GM21825 (cell line): ENCODE results near the gene FRMD8.
A peak's percentile ranks its signal among the peaks of the same experiment; 100 is the strongest.
"Not testable (repeated sequence)": the region's sequence is repeated elsewhere in the genome, so short reads cannot be mapped to it uniquely, and the experiment has no call there.

ENCODE experiments used
- ATAC-seq: cut with Tn5 transposase; IDR thresholded peaks from one replicate; pipeline ENCODE4 v1.9.1; 2021; ENCODE audit warnings: mild to moderate bottlenecking, moderate library complexity; ENCODE audit not compliant: unreplicated experiment

The FRMD8 gene

DNA sequence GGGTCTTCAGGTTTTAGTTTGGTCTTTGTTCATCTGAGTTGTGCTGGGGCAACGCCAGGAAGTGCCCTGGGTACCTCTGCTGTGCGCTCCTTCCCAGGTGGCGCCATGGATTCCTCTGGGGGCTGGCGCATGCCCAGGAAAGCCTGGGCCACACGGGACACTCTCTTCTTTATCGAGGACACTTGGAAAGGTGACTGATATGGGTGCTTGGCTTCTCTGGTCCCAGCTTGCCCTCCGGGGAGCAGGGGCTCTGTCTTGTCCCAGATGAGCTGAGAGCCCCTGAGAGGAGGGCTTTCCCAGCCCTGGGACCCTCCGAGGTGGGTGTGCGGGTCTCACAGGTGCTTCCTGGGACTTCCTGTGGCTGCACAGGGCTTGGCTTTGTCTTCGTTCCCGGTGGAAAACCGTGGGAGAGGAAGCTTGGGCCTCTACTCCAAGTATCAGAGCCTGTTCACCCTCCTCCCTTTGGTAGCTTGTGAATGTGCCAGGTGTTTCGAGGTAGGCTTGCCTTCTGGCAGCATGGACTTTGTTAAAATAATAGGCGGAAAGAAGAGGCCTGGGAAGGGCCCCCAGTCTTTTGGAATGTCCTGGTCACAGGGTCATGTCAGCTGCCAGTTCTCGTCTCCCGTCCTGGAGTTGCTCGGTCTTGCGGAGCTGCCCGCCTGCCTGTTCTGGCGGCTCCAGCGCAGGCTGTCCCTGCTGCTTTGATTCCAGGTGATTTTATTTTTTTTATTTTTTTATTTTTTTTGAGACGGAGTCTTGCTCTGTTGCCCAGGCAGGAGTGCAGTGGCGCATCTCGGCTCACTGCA, 26.0 kb downstream of the FRMD8 start:
- no peak for ATAC-seq

DNA sequence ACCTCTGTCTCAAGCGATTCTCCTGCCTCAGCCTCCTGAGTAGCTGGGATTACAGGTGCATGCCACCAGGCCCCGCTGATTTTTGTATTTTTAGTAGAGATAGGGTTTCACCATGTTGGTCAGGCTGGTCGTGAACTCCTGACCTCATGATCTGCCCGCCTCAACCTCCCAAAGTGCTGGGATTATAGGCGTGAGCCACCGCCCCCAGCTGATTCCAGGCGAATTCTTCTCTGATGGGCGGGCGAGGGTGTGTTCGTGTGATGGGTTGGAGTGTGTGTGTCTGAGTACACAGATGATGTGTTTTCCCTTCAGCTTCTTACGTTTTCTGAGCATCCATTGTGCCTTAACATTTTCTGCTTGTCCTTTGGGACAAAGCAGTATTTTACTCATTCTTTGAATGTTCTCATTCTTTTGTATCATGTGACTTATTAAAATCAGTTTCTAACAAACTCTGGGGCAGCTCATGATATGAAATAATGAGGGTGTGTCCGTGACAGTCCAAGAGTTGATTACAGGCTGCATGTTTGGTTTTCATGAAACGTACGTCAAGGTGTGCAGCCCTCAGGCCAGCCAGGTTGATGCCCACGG, 26.7 kb downstream of the FRMD8 start:
- ATAC-seq = not testable (repeated sequence)

DNA sequence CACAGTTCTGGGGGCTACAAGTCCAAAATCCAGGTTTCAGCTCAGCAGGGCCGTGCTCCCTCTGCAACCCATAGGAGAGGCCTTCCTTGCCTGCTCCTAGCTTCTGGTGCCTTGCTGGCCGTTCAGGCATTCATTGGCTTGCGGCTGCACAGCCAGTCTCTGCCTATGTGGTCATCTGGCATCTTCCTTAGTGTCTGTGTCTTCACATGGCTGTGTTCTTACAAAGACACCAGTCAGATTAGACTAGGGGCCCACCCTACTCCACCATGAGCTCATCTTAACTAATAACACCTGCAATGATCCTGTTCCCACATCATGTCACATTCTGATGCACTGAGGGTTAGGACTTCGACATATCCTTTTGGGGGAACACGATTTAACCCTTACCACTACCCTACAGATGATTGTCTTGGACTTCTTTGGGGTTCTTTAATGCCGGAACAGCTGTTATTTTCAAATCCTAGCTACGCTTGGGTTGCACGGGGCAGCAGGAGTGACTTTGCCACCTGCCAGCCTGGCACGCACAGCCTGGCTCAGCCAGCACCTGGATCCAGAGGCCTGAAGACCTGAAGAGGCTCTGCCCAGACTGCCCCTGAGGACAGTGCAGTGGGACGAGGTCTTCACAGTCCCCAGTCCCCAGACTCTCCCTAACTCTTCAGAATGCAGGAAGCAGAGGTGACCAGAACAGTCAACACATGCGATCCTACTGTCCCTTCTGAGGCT, 28.5 kb downstream of the FRMD8 start:
- ATAC-seq = no peak

DNA sequence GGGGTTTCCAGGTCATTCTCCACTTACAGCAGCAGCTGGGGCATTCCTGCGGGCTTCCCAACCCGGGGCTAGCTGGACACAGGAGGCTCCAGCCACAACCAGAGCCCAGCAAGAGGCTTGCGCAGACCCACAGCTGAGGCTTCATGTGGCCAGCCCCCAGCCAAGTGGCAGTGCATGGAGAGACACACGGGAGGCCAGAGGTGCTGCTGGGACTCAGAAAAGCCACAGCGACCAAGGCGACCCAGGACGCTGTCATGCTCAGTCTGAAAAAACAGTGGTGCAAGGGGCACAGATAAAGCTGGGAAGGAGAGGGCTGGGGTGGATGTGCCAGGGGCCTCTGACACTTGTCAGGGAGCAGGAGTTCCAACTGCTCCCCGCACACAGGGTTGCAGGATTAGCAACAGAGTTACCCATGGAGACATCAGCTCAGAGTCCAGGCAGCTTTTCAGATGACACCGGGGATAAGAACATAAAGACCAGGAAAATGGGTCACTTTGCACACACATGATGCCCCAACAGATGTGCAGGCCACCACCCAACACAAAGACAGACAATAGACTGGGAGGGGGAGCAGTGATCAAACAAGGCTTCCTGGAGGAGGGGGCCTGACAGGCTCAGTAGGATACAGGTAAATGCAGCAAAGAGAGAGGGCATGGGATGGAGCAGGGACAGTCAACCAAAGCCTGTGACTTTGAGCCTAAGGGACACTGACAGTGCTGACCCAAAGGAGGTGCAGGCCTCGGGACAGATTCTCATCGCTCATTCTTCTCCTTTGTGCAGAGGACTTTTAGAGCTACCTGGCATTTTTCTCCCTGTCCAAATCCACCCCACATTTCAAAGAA, 29.3 kb downstream of the FRMD8 start:
- no peak for ATAC-seq

DNA sequence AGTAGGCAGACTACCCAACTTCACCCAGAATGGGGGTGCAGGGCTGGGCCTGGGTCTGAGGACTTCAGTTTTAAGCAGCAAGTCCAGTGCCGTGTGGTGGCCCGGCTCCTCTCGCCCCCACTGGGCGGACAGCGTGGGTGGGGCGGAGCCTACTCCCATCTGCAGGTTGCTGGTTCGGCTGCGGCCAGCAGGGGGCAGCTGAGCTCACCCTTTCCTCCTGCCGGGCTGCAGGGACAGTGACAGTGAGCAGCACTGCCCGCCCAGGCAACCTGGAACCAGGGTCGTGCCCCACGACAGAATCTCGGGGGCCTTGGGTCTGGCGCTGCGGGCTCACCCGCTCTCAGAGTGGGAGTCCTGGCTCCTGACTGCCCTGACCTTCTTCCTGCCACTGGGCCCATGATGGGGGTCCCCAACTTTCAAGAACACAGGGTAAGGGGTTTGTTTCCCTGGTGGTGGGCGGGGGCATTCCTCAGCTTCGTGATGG, 29.9 kb downstream of the FRMD8 start:
- peak; percentile 25 for ATAC-seq

DNA sequence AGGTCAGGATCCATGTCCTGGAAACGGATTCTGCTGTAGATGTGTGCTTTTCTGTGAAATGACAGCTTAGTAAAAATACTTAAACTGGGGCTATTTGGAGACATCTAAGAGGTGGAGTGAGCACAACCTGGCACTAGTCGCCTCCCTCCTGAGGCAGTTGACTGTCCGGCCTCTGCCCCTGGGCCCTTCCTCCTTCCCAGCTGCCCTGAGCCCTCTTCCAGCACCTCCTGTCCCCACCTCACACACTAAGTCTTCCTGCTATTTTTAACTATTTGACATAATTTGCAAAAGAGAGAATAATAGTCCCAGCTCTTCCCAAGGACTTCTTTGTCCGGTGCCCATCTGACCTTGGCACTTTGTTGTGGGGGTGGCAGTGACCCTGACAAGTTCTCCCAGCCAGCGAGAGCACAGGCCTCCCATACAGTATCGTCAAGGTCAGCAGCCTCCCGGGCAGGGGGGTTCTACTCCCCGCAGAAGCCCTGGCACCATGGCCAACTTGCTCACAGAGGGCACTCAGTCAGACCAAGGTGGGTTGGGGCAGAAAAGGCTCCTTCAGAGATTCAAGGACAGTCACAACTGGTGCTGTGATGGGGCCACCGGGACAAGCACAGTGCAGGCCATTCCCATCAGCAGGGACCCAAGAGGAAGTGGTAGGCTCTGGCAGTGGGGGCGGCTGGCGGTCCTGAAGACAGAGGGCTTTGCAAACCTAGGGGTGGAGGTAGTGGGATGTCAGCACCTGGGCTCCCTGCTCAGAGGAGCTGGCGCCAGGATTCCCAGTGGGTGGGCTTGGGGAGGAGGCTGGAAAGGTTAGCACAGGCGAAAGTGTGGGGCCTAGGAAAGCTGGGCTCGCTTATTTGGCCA, 30.6 kb downstream of the FRMD8 start:
- no peak for ATAC-seq

DNA sequence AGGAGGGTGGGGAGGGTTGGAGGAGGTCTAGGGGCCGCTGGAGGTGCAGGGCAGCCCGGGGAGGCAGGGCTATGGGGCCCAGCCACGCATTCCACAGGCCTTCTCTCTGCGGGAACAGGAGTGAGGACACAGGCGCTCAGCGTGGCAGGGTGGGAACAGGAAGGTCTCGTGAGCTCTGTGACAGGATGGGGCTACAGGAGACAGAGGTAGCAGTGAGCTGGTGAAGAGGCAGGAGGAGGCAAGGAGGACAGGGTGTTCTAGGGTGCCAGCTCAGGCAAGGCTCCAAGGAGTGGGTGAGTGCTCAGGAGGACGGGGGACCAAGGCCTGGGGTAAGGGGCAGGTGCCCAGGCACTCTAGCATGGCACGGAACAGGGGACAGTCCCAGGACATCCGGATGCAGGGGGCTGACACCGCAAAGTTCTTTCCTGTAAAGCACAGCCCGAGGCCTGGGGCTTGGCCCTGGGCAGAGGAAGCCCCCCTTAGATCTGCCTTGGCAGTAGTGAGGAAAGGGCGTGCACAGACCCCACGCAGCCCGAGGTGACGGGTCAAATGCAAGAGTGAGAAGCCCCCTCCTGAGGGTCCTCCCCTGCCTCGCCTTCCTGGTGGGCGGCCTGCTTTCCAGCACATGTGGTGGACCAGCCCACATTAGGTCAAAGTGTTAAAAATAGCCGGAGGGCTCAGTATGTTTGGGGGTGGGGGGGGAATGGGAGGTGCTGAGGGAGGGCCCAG, 31.4 kb downstream of the FRMD8 start:
- no peak for ATAC-seq

DNA sequence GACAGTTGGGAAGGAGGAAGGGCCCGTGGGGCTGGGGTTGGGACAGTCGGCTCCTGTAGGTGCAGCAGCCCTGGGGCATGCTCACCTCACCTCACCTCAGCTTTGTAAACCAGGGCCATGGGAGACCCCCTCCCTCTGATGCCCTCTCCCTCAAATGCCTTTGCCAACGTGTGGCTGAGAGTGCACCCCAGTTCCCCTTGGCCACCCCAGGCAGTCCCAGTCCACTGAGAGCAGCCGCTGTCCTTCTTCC, 31.9 kb downstream of the FRMD8 start:
- ATAC-seq = no peak

DNA sequence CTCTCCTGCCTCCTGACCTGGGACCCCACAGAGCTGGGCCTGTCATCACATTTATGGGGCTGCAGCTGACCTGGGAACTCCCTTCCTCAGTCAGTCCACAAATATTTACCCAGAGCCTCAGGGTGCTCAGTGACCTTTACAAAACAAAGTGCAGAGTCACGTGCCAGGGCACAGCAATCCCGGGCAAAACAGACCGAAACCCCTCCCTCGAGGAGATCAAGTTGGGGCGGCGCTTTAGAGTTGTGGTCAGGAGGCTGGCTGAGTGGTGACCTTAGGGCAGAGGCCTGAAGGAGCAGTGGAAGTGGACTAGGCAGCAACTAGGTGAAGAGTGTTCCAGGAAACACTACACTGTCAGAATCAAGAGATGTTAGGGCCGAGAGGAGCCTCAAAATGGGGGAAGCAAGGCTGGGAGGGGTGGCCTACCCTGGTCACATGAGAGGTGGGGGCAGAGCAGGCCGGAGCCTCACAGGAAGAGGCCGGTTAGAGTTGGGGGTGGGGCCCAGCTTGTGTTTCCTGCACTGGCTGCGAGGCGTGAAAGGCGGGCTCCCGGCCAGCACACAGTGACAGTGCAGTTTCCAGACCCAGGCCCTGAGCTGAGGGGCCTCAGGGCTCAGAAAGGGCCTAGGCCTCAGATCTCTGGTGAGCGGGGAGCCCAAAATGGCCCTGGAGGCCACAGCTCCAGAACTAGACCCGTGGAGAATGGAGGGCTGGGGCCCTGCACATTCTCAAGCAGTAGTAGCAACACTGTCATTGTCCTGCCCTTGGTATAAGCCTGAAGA, 32.4 kb downstream of the FRMD8 start:
- peak; percentile 43 for ATAC-seq

DNA sequence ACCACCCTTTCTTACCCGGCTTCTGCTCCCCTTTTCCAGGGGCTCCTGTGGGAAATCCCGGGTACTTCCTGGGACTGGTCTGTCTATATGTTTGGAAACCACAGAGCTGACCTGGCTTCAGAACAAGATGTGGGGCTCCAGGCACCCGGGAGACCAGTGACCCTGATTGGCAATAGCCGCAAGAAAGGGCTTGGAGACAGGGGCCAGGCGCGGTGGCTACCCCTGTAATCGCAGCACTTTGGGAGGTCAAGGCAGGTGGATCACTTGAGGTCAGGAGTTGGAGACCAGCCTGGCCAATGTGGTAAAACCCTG, 33.0 kb downstream of the FRMD8 start:
- ATAC-seq = no peak

DNA sequence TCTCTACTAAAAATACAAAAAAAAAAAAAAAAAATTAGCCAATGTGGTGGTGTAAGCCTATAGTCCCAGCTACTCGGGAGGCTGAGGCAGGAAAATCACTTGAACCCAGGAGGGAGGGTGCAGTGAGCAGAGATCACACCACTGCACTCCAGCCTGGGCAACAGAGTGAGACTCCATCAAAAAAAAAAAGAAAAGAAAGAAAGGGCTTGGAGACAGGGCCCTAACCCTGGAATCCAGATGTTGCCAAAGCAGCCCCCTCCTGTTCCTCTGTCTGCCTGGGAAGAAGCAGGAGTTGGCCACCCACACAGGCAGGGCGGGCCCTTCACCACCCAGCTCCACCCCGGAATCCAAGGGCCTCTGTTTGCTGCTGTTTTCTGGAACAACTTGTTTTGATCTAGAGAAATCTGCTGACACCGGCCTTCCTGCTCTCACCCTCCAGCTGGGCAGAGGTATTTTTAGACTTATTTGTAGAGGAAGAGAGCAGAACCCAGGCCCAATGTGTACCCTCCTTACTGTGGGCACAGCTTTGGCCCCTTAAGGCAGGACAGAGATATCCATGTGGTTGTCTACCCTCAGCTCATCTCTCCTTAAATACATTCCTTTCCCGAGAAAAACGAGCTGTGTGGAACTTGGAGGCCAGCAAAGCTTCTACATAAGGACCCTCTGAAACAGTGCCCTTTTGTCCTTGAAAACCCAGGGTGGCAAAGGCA, 33.5 kb downstream of the FRMD8 start:
- no peak for ATAC-seq

DNA sequence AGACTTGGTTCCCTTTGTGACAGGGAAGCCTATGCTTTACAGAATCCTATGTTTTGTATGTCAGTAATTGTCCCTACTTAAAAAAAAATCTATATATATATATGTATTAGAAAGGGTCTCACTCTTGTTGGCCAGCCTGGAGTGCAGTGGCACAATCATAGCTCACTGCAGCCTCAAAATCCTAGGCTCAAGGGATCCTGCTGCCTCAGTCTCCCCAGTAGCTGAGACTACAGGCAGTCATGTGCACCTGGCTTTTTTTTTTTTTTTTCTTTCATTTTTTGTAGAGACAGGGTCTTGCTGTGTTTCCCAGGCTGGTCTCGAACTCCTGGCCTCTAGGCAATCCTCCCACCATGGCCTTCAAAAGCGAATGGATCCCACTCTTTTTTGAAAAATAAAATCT, 34.1 kb downstream of the FRMD8 start:
- no peak for ATAC-seq

DNA sequence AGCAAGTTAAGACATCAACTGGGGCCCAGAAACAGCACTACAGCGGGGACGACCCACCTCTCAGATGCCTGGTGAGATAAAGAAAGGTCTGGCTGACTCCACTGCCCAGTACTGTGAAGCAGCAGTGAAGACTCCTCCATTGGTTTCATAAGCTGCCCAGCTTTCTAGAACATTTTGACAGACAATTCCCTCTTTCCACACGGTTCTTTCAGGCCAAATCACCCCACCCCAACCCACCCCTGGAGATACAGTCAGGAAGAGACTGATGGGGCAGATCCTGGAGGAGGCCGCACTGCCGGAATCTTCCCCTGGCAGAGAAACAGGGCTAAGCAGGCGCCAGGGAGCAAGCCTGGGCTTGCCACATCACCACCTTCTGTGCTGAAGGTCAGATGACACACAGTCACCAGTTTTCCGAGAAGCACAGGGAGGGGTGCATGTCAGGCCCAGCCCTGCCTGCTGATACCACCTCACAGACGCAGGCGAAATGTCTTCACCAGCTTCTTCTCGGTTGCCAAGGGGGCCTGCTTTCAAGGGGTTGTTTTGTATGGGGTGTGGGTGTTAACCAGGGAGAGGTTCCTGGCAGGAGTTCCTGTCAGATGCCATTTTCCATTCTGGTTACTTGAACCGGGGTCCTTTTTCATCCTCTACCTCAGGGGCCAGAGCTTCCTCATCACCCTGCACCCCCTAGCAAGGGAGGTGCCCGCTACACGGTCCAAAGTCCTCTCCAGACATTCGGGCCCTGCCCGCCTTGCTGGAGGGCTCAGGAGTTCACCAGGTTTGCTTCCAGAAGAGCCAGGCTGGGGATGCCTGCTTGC, 34.7 kb downstream of the FRMD8 start:
- no peak for ATAC-seq

DNA sequence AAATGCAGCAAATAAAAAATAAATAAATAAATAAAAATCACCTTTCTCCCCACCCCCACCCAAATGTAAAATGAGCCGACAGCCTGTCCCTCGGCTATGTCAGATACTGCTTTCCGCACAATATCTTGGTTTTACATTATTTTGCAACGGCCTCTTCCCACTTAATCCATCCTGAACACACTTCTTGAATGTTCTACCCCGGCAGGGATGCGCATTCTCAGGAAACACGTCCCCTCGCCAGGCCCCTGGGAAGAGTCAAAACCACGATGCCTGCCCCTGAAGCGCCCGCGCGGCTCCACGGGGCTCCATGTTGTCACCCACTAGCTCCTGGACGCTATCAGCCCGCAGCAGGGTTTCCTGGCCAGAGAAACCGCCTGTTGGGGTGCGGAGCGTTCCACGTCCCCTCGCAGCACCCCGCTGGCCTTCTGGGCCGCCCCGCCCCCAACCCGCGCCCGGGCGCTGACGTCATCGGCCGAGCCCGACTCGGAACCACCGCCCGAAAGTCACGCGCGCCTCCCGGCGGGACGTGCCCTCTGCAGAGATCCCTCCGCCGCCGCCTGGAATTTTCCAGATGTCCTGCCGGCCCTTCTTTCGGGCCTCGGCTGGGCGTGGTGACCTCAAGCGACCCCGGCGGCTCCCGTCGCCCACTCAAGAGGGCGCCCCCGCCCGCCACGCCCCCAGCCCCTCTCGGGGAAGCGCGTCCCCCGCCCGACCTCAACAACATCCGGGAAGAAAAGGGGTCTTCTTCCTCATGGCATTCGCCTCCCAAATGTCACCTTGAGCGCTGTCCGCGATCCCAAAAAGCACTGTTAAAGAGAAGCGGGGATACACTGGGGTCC, 35.6 kb downstream of the FRMD8 start:
- peak; percentile 28 for ATAC-seq

DNA sequence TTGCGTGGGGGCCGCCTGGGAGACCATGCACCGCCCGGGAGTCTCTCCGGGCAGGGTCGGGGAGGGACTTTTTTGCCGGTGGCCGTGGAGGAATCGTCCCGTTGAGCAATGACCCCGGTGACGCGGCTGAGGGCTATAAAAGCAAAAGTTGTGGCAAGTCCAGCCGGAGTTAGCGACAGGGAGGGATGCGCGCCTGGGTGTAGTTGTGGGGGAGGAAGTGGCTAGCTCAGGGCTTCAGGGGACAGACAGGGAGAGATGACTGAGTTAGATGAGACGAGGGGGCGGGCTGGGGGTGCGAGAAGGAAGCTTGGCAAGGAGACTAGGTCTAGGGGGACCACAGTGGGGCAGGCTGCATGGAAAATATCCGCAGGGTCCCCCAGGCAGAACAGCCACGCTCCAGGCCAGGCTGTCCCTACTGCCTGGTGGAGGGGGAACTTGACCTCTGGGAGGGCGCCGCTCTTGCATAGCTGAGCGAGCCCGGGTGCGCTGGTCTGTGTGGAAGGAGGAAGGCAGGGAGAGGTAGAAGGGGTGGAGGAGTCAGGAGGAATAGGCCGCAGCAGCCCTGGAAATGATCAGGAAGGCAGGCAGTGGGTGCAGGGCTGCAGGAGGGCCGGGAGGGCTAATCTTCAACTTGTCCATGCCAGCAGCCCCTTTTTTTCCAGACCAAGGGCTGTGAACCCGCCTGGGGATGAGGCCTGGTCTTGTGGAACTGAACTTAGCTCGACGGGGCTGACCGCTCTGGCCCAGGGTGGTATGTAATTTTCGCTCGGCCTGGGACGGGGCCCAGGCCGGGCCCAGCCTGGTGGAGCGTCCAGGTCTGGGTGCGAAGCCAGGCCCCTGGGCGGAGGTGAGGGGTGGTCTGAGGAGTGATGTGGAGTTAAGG, 36.4 kb downstream of the FRMD8 start, which contains the start of gene NEAT1:
NEAT1 (plus strand) TSS at position 166 of the 883 bp plus-strand sequence.
- no peak for ATAC-seq
